CD4-positive, alpha-beta T cell treated with Interferon gamma for 1 hour (primary cell): ENCODE measurements around the gene RGMB.
A peak's percentile ranks its signal among the peaks of the same experiment; 100 is the strongest.

Experiments used
- DNase-seq: peaks from one replicate; pipeline ENCODE4 v3.0.0-alpha.2; 2020

RGMB gene

GRCh38 chr5:98768160-98768959, 5.1 kb upstream of the RGMB start:
- no peak for DNase-seq

GRCh38 chr5:98768960-98769209, 4.6 kb upstream of the RGMB start:
- DNase-seq = no peak

- no peak for DNase-seq
These were observed 4.1 kb upstream of the RGMB start for GRCh38 chr5:98769210-98769958.

DNA sequence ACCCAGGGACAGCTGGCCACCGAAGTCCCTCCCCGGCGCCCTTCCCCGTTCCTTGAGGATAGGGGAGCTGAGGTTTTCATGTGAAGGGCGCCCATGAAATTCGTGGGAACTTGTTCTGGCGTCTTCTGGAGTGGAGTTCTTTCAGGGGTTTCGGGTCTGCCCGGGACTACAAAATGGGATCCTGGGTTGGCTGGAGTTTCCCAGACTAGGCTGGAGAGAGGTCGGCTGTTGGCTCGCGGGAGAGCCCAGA, 3.6 kb upstream of the RGMB start:
- DNase-seq = no peak

- DNase-seq = no peak
These were observed 3.1 kb upstream of the RGMB start for GRCh38 chr5:98770209-98770910.

GRCh38 chr5:98770911-98771322, 2.5 kb upstream of the RGMB start:
- no peak for DNase-seq

- peak; percentile 52 for DNase-seq
These were observed 1.9 kb upstream of the RGMB start for GRCh38 chr5:98771382-98772109.

DNA sequence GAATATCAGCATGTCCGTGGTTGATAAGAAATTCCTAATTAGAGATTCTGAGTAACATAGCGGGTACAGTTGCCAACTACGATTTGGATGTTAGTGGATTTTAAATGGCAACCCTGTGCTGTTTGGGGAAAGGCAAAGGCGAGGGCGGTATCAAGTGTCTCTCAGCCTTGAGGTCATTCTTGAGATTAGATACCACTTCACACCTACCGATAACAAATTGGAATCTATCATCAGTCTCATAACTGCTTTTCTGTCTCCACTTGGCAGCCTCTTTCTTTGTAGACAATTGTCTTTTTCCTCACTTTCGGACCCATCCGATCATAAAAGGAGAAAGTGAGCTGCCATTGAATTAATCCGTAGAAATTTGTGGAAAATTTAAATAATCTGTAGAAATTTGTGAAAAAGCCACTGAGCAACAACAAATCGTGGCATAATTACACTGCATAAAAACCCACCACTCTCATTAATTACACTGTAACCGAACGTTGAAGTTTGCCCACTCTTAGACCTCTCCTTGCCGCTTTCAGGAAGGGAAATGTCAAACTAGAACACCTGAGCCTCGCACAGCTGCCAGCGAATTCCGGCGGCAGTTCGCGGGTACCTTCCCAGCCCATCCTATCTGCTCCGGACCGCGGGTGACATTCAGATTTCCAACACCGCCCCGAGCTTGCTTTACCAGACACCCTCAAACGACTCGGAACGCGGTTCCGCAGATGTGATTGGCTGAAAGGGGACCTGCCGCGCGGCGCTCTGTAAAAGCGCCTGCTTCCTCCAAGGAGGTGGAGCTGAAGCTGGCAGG, 849 bp upstream of the RGMB start:
- peak; percentile 55 for DNase-seq

- DNase-seq = no peak
These were observed 324 bp upstream of the RGMB start for GRCh38 chr5:98773214-98773463.

DNA sequence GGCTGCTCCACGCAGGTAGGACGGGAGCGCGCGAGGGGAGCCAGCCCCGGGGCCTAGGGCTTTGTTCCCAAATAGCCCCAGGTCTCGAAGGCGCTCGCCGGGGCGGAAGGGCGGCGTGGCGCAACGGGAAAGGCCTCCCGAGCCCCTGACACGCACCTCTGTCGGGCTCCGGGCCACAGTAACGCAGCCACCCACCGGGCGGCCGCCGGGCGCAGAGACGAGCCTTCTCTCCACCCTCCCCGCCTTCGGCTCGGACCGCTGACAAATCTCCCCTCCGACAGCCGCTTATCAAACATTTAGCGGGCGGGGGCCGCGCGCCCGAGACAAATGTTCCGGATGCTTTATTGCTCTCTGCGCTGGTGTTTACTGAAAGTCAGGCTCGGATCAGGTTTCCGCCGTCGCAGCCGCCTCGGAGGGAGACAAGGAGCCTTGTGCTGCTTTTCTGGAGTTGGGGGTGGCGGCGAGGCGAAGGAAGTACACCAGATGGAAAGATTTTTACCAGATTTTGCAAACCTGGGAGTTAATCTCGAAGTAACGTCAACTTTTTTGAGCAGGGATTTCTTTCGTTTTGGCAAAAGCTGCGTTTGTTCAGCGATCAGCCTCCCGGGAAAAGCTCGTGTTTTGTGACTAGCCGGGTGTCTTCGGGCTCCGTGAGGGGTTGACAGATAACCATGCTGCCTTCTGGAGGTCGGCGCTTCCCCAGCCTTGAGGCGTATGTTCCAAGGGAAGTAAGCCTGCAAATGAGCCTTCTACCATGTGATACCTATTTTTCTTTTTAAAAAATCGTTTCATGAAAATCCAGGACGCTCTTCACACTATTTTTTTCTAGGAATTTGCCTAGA, 950 bp downstream of the RGMB start:
- peak; percentile 38 for DNase-seq

DNA sequence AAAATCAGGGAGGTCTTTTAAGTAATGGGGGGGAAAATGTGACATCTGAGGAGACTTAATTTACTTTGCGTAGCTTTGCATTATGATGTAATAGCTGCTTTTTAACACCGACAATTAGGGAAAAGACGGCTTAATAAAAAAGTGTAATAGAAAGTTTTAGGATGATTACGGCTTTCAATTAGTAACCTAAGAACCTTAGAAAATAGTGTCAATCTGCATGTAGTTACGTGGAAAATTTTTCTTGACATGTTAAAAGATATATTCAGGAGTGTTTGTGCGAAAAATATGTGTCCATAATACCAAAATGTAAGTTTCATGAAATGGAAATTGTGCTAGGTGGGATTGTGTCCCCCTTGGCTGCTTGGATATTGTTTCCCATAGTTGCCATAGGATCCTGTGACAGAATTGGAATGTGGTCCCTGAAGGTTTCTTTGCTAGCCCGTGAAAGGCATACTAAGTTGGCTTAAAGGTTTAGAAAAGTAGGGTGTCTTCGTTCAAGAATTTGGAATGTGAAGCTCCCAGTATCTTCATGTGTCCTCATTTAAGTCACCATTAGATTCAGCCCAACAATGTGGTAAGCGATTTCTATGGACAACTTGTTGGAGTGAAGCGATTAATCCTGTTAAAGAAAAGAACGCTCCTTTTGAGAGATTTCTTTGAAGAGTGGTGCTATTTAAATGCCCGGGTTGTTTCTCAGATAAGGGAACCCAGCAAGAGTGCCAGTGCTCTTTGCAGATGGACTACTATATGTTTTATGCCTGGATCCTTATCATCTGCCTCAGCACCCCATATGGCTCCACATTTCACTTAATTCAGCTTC, 2.0 kb downstream of the RGMB start:
- no peak for DNase-seq

DNA sequence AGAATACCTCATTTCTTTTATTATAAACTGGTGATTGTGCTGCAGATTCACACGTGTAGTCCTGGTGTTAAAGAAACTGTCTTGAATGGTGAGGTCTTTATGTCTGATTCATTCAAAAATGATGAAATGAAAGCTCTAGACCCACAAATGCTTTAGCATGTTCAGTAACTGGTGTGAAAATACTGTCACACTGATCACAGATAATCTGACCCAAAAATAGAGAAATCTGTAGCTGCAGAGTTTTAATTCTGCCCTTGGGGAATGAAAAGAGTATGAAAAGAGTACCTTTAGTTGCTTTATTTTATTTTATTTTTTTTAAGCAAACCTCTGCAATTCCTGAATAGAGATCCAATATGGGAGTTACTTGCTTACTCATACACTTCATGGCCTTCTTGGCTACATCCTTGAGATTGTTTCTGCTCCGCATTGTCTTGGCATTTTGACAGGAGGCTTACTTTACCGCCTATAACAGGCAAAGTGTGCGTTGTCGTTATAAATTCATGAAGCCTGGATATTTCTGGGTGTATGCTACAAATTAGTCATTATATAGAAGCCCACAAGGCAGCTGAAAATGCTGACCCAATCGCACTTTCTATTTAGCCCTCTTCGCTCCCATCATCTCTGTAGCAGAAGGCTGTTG, 2.7 kb downstream of the RGMB start:
- DNase-seq = no peak

DNA sequence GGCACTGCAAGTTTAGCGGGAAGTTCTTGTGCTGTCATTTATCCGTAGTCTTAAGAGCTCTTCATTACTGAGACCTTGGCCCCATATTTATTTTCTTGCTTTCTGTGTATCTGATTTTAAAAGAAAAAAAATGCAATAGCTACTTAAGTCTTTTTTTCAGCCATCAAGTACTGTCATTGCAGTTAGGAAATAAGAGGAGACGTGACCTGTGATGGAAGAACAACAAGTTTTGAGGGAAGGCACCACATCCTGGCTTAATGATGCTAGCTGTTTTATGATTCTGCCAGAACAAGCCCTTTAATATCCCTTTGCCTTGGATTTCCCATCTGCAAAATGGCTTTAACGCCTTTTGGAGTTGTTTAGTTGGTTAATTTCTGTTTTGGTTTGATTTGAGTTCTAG, 3.8 kb downstream of the RGMB start:
- no peak for DNase-seq

- no peak for DNase-seq
These were observed 5.9 kb downstream of the RGMB start for GRCh38 chr5:98779264-98779877.

DNA sequence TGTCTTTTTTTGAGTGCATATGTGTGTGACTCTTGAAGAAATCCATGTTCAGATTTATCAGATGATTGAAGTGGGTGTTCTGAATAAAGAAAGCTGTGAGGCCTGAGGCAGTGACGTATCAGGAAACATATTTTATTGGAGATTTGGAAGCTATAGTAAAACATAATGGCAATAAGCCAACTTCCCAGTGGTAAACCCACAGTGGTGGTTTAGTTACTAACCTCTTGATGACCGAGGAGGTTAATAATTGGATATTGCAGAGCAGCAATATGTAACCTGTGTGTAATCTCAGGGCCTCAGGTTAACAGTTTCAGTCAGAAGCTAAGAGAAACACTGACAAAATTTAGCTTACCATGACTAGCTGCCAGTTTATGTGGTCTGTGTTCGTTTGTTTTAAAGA, 6.9 kb downstream of the RGMB start:
- no peak for DNase-seq

DNA sequence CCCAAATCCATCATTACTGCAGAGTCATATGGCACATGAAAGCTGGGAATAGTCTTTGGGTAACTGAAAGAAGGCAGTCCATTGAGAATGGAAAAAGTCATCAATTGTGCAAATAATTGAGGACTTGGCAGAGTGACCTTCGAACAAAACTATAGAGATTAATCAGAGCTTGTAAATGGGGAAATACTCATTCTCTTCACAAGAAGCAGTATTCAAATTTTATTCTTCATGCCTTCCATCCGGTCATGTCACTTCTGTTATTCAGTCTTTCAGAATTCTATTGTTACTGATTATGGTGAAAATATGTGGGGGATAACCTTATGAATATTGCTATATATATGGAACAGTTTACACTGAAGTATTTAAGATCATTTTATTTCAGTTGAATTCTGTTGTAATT, 8.1 kb downstream of the RGMB start:
- DNase-seq = no peak

DNA sequence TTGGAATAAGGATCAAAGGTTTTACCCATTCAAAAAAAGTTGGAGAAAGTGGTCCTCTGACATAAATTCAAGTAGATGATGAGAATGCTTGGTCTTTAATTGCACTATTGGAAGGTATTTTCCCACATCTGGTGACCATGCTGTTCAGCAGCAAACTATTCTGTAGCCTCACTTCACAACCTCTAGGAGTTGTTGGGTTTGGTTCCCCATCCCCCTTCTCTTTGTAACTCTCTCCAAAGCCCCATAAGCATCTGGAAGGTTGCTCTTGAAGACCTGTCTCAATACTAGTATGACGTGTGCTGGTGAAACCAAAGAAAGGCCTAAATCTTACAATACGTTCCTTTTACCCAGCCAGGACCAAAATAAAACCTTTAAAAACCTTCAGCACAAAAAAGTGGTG, 8.5 kb downstream of the RGMB start:
- no peak for DNase-seq

- DNase-seq = no peak
These were observed 9.7 kb downstream of the RGMB start for GRCh38 chr5:98783051-98783649.

- no peak for DNase-seq
These were observed 10.9 kb downstream of the RGMB start for GRCh38 chr5:98784411-98784810.

DNA sequence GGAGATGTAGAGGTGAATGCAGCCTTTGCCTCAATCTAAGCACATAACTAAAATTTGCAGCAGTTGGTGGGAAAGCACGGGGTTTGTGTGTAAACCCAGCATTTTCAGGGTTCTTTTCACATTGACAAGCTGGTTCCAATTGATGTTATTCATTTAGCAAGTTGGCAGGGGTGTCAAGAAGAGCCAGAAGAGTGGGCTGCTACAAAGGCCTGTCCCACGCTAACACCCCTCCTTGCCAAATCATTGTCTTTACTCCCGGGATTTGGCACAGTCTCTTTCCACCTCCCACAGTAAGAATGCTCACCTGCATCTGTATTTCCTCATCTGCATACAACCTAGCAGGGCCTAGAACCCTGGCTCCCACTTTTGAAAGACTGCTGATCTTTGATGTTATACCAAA, 11.8 kb downstream of the RGMB start:
- no peak for DNase-seq
